ENCODE data around the gene TPD52L2.
A peak's percentile ranks its signal among the peaks of the same experiment; 100 is the strongest.

The TPD52L2 gene

DNA sequence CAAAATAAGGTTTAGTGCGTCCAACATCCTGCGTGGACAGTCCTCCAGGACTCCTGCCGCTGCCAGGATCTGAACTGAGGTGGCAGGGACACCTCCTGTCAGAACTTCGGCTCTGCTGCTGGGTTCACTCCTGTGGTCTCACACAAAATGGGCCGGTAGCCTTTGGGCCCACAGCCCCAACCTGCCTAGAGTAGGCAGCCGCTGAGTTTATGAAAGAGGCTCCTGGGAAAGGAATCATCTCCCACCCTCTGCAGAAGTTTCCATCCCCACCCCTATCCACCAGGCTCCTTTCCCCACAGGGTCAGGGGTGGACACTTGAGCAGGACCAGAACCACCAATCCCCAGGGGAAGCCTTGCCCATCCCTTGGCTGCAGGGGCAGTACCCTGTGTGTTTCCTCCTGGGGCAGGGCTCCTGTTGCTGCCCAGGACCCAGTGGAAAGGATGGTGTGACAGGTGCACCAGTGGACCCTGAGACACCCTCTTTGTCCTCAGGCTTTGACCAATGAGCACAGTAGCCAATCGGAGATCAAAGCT, 5.8 kb upstream of the TPD52L2 start:
- TF ChIP-seq, protein P1, sequence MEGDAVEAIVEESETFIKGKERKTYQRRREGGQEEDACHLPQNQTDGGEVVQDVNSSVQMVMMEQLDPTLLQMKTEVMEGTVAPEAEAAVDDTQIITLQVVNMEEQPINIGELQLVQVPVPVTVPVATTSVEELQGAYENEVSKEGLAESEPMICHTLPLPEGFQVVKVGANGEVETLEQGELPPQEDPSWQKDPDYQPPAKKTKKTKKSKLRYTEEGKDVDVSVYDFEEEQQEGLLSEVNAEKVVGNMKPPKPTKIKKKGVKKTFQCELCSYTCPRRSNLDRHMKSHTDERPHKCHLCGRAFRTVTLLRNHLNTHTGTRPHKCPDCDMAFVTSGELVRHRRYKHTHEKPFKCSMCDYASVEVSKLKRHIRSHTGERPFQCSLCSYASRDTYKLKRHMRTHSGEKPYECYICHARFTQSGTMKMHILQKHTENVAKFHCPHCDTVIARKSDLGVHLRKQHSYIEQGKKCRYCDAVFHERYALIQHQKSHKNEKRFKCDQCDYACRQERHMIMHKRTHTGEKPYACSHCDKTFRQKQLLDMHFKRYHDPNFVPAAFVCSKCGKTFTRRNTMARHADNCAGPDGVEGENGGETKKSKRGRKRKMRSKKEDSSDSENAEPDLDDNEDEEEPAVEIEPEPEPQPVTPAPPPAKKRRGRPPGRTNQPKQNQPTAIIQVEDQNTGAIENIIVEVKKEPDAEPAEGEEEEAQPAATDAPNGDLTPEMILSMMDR (IDR thresholded peaks at IDR 0.05; ENCODE audit: low read depth, low read length) = no peak
- no peak overlapping the region for H3K4me3 ChIP-seq (ENCODE audit: low read depth, low read length)

DNA sequence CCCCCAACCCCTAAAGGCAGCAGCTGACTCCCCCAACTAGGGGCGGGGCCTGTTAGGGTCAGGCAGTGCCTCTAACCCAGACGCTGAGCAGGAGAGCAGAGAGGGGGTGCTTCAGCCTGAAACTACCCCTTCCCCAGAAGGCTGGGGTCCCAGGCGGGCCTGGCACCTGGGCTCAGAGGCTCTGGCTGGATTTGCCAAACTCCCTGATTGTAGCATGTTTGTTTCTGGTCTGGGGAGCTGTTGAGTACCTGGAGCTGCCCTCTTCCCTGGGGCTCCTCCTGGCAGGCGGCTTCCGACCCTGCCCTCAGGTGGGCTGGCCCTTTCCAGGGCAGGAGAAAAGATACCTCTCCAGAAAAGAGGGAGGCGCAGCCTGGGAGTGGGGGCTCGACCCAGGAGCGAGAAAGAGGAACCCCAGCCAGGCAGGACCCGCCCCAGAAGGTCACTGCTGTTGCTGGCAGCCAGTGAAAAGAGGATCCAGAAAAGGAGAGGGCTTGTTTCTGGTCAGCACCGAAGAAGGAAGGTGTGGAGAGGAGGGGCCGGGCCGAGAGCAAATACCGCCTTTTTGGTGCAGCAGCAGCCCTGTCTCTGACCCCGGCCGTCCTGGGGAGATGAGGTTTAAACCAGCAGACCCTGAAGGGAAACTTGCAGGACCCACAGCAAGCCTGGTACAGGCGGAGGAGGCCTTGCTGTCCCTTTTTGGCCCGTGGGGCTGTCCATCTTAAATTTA, 4.6 kb upstream of the TPD52L2 start:
- no peak overlapping the region for H3K4me3 ChIP-seq (ENCODE audit: low read depth, low read length)
- TF ChIP-seq, protein P1 (IDR thresholded peaks at IDR 0.05; ENCODE audit: low read depth, low read length) = no peak

DNA sequence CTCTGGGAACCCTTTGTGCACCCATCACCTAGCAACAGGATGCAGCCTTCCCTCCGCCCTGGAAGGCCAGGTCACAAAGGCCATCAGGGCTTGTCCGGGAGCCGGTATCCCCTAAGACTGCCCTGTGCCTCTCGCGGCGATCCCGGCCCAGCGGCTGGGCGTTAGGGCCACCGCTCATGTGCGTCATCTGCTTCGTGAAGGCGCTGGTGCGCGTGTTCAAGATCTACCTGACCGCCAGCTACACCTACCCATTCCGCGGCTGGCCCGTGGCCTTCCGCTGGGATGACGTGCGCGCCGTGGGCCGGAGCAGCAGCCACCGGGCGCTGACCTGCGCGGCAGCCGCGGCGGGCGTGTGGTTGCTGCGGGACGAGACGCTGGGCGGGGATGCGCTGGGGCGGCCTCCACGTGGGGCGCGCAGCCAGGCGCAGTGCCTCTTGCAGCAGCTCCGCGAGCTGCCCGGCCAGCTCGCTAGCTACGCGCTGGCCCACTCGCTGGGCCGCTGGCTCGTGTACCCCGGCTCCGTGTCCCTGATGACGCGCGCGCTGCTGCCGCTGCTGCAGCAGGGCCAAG, 3.6 kb upstream of the TPD52L2 start, which contains the start of gene ABHD16B:
Gene ABHD16B (plus strand): TSS at position 134 of the 570 bp plus-strand sequence. CDS start 43 bp downstream, at position 177.
- TF ChIP-seq, protein P1 (IDR thresholded peaks at IDR 0.05; ENCODE audit: low read depth, low read length) = no peak
- no peak within 1 kb of the TSS for H3K4me3 ChIP-seq (ENCODE audit: low read depth, low read length)

DNA sequence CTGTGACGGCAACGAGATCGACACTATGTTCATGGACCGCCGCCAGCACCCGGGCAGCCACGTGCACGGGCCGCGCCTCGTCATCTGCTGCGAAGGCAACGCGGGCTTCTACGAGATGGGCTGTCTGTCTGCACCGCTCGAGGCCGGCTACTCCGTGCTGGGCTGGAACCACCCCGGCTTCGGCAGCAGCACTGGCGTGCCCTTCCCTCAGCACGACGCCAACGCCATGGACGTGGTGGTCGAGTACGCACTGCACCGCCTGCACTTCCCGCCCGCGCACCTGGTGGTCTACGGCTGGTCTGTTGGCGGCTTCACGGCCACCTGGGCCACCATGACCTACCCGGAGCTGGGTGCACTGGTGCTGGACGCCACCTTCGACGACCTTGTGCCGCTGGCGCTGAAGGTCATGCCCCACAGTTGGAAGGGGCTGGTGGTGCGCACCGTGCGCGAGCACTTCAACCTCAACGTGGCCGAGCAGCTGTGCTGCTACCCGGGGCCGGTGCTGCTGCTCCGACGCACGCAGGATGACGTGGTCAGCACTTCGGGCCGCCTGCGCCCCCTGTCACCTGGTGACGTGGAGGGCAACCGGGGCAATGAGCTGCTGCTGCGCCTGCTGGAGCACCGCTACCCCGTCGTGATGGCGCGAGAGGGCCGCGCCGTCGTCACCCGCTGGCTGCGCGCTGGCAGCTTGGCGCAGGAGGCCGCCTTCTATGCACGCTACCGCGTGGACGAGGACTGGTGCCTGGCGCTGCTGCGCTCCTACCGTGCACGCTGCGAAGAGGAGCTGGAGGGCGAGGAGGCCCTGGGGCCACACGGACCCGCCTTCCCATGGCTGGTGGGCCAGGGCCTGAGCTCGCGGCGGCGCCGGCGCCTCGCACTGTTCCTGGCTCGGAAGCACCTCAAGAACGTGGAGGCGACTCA, 2.8 kb upstream of the TPD52L2 start:
- TF ChIP-seq, protein P1 (IDR thresholded peaks at IDR 0.05; ENCODE audit: low read depth, low read length) = no peak
- H3K4me3 ChIP-seq (ENCODE audit: low read depth, low read length) = no peak overlapping the region

DNA sequence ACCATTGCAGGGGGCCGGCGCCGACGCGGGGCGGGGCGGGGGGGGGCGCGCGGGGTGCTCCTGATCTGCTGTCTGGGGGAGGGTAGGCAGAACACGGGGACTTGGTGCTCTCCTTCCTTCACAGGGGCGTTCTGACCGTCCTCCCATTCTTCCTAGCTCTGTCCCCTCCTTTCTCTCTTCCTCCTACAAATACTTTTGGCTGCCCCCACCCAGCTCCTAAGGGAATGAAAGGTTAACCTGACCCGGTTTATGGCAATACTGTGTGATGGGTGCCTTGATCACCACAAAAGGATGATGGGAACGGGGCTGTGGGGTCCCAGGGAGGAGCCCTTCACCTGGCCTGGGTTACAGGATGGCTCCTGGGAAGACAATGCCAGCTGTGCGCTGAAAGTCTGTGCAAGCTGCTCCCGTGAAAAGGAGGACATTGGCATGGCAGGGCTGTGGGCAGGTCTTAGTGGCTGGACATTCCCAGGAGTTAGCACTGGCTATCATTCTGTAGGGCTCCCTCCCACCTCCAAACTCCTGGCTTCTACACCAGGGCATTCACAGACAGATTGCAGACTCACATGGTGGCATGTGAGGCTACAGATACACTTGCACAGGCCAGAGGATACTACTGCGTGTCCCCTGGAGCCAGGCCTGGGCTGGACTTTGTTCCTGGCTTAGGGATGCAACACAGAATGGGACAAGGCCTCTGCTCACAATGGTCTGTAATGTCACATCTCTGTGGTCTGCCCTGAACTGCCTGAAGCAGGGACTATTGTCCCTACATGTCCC, 1.9 kb upstream of the TPD52L2 start:
- H3K4me3 ChIP-seq (ENCODE audit: low read depth, low read length) = peak overlapping the region; percentile 94
- TF ChIP-seq, protein P1 (IDR thresholded peaks at IDR 0.05; ENCODE audit: low read depth, low read length) = no peak

DNA sequence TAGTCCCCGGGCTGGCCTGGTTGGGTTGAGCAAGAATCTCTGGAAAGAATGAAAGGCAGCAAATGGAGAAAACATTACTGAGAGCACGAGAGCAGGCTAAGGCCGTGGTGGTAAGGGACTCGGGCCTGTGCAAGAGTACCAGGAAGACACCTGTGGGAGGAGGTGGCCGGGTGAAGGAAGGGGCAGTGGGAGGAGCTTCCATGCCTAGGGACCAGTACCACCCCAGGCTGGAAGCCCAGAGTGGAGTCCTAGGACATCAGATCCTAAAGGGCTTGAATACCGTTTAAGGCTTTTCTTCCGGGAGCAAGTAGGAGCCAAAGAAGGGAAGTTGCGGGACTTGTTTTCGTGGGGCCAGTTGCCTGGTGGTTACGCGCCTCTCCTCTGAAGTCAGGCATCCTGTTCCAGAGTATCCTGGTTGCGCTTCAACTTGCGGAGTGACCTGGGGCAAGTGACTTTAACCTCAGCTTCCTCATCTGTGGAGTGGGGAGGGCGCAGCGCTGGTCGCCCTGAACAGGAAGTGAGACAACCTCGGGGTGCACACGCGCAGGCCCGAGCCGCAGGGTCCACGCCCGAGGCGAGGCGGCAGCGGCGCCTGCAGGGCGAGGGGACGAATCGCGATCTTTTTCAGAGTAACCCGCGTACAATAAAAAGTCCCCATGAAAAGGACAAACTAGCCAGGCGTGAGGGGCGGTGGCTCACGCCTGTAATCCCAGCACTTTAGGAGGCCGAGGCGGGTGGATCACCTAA, 1.1 kb upstream of the TPD52L2 start:
- H3K4me3 ChIP-seq (ENCODE audit: low read depth, low read length) = peak overlapping the region; percentile 94
- TF ChIP-seq, protein P1 (IDR thresholded peaks at IDR 0.05; ENCODE audit: low read depth, low read length) = peak; percentile 81

Data from WI38 (cell line).